Stimulated activated CD4-positive, alpha-beta T cell treated with anti-CD3 and anti-CD28 coated beads, Interleukin-15, amount 100 ng/mL, for 1 hour (primary cell): ENCODE results near the gene SMIM36.
"Not testable (repeated sequence)": the region's sequence is repeated elsewhere in the genome, so short reads cannot be mapped to it uniquely, and the experiment has no call there.

Experiments
- DNase-seq, 2 donors: peaks; one replicate each; pipeline ENCODE4 v3.0.0-alpha.2; 2020; ENCODE audit warnings: low read depth in 1 of 2, low spot score in 1 of 2

SMIM36 gene

DNA sequence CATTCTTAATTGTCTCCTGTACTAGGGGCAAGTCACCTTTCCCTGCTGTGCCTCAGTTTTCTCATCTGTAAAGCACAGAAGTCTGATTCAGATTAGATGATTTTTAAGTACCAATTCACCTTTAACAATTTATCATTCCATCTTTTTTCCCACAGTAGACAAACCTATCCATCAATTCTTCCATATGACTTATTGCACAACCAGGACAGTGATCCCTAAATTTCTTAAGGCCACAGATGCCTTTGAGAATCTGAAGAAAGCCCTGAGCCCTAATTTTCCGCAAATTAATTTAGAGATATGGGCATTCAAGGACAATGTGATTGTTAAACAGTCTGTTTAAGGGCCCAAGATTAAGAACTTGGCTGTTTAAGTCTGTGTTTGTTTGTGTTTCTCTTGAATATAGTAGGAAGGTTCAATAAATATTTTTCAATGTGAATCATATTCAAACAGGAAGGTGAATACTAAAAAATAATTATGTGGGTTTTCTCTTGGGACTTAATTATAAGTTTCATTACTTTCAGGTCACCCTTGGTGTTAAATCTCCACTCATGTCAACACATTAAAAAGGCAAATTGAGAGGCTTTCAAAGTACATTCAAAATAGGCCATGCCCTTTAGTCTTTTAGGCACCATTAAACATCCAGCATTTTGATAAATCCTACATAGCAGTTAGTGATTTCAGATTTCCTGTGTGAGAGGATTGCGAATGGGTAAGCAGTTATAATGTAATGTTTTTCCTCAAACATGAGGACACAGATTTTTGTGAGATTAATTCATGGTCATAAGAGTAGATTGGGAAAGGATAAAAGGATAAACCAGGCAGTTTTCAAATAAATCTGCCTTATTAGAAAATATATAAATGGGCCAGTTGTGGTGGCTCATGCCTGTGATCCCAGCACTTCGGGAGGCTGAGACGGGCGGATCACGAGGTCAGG, 54.7 kb downstream of the SMIM36 start:
- no peak for DNase-seq

DNA sequence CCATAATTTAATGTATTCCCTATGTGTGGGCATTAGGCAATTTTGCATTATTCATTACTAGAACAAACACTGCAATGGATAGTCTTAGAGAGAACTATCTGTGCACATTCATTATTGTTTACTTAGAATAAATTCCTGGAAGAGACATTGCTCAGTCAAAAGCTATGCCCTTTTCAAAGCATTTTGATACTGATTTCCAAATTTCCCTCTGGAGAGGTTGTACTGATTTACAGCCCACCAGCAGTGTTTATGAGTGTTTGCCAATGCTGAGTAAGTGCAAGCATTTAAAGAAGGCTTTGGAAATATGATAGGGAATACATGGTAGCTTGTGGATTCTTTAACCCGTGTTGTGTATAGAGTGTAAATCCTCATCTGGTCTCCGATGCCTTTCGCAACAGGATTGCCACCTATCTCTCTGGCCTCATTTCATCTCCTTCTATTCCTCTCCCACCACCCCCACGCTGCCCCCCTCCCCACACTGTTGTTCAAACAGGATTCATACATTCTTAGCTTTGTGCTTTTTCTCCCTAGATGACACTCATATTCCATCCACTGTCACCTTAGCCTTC, 56.3 kb downstream of the SMIM36 start:
- no peak for DNase-seq

DNA sequence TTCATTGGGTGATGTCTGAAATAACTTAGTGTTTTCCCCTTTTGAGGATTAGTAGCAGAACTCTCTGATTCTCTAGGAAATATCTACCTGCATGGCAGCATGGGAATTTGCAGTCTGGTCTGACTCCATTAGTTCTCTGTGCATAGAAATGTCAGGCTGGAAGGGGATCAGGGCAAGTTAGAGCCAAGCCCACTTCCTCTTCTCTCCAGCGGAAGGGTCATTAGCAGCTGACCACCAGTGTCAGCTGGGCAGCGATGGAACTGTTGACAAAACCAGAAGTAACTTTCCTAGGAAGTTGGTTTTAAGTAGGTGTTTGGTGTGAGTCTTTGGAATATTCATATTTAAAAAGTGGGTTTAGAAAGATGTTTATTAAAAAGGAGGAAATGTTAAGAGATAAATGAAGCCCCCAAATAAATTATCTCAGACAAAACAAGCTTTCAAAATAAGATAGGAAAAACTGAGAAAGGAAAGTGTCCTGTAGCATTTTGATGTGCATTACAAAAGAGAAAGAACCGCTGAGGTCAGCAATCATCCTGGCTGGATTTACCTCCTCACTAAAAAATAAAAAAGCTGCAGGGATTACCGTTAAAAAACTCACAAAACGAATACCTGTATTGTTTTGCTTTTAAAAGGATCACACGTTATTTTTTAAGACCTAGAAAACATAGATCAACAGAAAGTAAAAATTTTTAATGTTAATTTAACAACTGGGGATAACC, 57.3 kb downstream of the SMIM36 start:
- no peak for DNase-seq

DNA sequence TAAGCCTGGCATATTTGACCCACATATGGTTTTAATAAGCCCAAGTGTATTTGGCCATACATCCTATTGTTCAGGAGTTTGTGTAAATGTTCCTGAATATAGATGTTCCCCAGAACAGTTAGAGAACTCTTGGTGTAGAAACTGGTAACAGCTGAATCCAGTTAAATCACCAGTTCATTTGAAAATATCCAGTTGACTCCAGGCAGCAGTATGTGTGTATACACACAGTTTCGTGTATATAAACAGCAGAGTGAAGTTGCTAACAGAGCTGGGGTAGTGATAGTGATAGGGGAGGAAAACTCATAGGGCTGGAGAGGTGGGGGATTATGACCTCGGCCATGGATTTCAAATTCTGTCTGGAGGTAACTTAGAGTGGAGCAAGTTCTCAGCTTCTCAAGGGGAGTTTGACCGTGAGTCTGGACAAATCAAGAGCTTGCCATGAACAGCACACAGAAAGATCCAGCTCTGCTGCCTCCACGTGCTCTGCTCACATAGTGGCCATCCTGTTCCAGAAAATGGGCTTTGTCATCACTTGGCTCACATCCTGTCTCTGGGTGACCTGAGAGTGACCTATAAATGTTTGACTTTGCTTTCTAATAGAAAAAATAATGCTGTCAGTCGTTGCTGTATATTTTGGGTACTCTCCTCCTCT, 59.0 kb downstream of the SMIM36 start:
- DNase-seq: no peak

DNA sequence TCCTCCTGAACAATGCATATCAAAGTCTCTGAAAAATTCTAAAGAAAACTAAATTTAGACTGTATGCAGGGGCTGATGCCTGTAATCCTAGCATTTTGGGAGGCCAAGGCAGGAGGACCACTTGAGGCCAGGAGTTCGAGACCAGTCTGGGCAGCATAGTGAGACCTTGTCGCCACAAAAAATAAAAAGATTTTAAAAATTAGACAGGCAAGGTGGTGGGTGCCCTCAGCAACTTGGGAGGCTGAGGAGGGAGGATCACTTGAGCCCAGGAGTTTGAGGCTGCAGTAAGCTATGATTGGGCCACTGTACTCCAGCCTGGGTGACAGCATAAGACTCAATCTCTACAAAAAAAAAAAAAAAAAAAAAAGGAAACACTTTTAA, 59.5 kb downstream of the SMIM36 start:
- DNase-seq: no peak

DNA sequence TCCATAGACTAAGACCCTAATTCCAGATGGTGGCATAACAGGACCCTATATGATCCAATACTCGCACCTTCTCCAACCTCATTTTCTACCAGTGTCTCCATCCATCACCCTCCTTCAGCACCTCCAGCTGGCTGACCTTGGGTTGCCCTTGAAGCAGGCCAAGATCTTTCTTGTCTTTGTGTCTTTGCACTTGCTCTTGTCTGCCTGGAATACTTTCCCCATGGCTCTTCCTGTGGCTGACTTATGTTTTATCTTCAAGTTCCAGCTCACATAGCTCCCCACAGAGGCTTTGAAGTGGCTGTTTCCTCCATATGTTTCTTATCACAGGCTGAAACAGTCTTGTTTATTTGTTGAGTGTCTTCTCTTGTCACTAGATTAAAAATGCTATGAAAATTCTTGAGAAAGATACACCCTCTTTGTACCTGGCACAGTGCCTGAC, 60.0 kb downstream of the SMIM36 start:
- DNase-seq: no peak

DNA sequence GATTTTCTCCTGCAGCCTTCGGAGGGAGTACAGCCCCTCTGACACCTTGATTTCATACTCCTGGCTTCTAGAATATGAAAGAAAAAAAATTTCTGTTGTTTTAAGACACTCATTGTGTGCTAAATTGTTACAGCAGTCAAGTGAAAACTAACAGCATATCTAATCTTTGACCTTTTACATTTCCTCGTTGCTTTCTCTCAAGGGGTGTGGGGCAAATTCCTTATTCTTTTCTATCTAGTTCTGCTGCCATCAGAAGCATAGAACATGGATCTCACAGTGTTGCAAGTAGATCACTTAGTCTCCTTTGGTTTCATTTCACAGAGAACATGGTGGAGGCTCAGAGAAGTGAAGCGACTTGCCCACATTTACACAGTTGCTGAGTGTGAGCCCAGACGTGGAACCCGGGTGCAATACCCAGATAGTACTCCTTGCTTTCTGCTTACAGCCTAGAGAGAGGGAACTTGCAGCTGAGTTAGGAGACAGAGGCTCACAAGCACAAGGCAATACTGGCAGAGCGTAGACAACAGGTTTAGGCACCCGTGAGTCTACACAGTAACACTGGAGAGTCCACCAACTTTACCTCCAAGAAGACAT, 60.9 kb downstream of the SMIM36 start:
- no peak for DNase-seq

DNA sequence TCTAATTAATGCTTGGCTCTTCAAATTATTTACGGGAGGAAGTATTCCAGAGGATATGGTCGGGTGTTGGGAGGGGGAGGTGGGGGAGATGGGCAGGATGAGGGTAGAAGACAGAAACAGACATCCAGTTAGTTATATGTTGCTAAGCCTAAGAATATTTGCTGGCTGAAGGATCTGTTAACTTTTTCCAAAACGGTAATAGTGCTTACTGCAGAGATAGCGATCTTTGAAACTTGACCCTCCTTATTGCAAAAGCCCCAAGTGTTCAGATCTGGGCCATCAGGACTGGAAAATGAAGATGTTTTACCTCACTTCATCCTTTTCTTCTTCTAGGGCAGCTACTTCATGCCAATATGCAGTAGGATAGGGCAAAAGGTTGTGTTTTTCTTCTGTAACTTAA, 62.6 kb downstream of the SMIM36 start:
- no peak for DNase-seq

DNA sequence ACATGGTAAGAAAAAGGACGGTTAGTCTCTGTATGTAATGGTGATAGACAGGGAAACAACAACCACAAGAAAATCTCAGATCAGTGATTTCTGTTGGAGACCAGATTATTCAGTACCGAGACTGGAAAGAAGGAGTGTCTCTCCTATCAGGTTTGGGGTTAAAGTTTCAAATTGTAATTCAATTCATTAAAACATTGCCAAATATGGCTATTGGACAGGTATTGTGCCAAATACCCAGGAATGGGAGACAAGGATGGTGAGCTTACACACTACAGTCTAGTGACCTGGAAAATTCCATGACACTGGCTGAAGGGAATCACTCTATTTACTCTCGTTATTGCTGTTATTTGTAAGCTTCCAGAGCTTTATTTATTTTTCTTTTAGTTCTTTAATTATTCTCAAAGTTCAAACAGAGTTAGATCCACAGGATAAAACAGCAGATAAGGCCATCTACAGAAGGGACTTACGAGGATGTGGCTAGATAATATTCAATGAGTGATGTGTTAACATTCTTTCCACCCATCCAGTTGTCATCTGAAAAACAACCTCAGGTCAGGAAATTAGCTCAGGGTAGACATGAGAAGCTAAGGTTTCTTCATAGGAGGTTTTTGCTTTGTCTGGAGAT, 64.6 kb downstream of the SMIM36 start:
- DNase-seq: no peak

DNA sequence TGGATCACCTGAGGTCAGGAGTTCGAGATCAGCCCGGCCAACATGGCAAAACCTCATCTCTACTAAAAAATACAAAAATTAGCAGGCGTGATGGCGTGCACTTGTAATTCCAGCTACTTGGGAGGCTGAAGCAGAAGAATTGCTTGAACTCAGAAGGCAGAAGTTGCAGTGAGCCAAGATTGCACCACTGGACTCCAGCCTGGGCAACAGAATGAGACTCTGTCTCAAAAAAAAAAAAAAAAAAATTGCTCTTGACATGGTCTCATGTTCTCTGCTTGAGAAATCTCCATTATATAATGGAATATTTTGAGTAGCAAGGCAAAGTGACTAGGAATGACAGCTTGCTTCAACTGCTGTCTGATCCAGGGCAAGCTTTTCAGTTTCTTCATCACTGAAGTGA, 65.2 kb downstream of the SMIM36 start:
- DNase-seq: not testable (repeated sequence)

DNA sequence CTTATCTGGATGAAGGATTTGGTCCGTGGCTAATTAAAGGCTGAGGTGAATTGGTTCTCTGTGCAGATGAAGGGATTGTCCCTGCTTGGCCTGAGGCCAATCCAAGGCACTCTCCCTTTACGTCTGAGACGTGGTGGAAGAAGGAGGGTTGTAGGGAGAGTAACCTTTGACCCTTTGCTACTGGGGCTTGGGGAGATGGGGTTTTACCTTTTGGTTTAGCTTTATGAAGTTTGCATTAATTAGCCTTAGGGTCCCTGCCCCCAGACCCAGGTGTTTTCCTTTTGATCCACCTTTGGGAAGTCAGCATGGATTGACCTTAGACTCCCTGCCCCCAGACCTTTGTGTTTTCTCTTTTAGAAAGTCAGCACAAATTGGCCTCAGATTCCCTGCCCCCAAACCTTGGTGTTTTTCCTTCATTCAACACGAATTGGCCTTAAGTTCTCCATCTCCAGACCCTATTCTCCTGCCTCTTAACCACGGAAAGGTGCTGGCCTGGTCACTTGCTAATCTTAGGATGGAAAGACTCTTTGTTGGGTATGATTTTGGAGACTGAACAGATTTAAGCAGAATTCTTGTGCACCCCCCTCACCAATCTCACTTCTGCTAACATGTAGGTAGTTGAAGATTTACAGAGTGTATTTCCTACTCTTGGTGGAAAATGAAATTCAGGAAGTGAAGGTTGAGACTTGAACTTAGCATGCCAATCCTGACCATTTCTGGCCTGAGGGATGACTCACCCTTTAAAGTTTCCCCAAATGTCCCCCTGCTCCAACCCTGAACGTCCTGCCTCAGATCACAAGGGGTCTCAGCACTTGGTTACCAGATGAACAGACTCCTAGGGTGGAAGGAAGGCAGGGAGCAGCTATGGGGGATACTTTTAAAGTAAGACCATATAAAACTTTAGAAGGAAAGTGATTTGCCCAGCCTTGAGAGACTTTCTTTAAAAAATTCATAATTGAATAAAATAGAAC, 66.5 kb downstream of the SMIM36 start:
- DNase-seq: no peak

DNA sequence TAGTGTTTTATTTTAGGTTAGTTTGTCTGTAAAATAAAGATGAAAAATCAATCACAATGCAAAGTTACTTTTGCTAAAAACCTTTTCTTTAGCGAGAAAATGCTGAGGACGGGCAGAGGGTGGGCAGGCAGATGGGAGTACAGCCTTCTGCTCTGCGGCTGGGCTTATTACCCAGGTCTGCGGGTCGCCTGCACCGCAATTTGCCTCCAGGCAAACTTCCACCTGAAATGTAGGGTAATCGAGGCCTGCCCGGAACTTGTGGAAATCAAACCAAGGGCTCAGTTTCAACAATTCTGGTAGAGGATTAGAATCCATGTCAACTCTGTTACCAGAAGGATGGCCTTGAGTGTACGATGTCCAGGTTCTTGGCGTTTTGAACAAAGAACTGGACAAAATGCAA, 67.3 kb downstream of the SMIM36 start:
- DNase-seq: no peak

DNA sequence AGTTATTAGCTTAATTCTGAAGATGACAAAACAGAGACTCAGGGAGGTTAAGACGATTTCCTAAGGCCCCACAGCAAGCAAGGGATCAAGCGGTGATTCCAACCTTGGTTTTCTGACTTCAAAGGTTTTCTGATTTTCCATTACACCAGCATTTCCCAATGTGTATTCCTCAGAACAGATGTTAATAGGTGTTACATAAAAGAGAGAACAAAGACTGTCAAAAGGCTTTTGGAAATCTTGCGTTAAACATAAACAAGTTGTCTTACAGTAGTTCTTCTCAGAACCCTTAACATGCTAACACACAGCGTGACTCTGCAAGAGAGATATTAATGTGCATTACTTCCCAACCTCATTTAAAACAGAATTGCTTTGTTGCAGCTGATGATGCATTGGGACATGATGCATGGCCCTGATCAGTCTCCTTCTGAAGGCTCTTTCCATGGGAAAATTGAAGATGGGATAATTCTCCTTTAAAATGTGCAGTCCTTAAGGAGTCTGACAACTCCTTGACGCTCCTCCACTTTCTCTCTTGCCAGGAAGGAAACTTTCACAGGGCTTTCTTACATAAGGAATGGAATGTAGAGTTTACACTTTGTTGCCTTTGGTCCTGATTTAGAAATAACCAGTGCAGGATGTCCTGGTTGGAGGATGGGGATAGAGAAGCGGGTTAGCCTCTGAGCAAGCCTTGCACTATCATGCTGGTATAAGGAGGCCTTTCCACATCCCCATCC, 68.1 kb downstream of the SMIM36 start:
- DNase-seq: no peak

DNA sequence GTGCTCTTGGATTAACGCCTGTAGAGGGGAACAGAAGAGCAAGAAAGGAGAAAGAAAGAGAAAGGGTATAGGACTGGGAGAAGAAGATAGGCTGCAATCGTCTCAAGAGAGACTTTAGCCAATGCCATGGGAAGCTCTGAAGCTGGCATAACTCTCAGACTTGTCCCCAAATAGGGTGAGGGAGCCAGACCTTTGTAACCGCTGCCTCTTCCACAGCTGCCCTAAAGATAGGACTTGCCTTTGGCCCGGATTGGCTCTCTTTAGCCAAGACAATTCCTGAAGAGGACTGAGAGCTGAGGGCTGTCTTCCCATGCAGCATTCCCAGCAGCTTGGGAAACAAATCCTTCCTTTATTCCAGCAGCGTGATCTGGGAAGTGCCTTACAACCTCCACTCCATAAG, 68.8 kb downstream of the SMIM36 start:
- DNase-seq: no peak

DNA sequence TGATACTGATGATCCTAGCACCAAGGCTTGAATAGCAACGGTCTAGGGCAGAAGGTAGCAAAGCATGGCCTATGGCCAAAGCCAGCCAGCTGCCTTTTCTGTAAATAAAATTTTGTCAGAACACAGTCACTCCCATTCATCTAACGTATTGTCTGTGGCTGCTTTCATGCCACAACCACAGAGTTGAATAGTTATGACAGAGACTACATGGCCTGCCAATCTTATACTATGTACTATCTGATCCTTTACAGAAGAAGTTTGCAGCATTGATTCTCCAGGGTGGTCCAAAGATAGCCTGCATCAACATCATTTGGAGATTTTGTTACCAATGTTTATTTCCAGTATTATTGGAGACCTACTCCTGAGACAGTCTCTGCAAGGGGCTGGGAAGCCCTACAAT, 69.7 kb downstream of the SMIM36 start:
- no peak for DNase-seq

DNA sequence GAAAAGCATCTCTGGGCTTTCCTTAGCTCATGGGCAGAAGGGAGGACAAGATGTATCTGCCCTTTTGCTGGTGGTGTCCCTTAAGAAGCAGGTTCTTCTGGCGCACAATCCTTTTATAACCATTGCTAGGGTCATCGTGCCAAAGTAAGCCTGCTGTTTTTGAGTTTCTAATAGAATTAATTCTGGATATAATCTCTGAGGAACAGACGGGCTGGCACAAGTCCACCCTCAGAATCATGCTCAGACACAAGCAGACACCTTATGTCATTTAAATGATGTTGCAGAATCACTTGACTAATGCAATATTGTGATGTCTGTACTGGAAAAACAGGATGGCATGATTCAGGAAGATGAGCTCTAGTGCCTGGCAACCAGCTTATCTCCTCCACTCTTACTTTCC, 70.9 kb downstream of the SMIM36 start:
- no peak for DNase-seq

DNA sequence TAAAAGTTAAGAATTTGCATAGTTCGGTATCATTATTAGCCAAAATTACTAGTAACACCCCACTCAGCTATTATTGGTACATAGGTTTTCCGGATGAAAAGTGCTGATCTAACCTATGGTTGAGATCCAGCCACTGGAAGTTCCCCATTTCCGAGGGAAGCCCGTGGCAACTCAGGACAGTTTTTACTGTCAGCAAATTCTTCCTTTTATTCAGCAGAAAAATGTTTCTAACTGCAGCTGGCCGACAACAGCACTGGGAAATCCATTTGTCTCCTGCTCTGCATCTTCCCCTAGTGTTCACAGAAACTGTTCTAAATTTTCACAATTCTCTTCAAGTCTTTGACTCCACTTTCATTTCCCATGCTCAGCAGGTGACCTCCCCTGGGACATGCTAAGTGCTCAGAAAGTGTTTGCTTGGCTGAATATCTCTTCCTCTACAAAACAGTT, 74.1 kb downstream of the SMIM36 start:
- DNase-seq: no peak

DNA sequence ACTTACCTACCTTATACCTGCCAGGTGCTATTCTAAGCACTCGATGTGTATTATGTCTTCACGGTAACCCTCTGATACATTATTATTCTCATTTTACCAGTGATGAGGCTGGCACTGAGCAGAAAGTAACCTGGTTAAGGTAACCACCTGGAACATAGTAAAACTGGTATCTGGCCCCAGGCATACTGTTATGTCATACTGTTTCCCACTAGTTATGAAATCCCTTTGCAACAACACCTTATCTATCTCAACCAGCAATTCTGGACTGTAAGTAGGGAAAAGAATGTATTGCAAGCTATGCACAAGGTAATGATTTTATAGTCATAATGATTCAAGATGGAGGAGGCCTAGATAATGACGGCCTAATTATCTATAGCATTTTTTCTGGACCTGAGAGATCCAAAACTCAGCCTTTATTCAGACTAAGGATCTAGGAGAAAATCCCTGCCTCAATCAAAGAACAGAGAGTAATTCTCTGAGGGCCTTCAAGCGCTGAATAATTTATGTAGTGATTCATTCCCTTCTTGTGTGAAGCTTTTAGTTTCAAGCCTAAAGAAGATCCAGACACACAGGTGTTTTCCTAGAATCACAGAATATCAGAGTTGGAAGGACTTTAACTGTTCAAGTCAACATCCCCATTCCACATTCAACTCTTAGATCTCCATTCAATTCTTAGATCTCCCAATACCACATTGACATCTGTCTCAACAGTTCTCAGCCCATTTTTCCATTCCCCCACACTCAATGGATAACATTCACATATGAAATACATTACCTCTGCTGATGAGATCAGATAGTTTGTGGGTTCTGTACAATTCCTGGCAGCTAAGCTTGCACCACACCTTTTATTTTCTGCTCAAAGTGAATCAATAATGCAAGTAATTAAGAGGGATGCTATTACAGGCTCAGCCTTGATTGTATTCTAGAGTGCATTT, 74.8 kb downstream of the SMIM36 start:
- no peak for DNase-seq
